HG03520 (cell line): ENCODE measurements around the gene COPE.

Source experiments
- ATAC-seq: cut with Tn5 transposase; IDR thresholded peaks from one replicate; pipeline ENCODE4 v1.9.1; 2021; ENCODE audit warnings: mild to moderate bottlenecking, moderate library complexity; ENCODE audit not compliant: unreplicated experiment

The COPE gene

DNA sequence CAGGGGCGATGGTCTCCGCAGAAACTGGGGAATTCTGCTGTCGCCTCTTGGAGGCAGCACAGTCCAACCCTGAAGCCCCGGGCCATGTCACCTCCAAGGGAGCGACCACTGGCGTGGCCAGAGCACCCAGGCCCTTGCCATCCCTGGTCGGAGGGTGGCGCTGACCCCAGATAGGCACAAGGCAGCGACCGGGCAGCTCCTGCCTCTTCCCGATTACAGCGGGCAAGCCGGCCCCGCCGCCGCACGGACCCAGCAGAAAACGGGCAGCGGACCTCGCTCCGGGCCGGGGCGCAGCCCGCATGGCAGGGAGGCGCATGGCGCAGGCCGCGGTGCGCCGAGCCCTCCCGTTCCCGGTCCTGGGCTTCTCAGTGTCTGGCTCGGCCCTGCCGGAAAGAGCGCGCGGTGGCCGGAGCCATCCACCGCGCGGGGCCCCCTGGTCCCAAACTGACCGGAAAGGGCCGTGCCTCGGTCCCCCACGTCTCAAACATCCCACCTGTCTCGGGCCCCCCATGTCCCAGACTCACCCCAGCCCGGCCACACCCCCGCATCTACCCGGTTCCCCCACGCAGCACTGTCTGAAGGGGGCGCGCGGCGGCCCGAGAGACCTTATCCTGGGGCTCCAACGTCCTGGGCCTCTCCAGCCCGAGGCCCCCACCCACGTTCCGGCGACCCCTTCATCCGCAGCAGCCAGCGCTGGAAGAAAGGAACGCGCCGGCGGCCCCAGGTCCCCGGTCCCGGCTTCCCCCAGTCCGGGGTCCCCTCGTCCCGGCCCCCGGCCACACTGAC lies 24.0 kb downstream of the COPE start:
- ATAC-seq: no peak

DNA sequence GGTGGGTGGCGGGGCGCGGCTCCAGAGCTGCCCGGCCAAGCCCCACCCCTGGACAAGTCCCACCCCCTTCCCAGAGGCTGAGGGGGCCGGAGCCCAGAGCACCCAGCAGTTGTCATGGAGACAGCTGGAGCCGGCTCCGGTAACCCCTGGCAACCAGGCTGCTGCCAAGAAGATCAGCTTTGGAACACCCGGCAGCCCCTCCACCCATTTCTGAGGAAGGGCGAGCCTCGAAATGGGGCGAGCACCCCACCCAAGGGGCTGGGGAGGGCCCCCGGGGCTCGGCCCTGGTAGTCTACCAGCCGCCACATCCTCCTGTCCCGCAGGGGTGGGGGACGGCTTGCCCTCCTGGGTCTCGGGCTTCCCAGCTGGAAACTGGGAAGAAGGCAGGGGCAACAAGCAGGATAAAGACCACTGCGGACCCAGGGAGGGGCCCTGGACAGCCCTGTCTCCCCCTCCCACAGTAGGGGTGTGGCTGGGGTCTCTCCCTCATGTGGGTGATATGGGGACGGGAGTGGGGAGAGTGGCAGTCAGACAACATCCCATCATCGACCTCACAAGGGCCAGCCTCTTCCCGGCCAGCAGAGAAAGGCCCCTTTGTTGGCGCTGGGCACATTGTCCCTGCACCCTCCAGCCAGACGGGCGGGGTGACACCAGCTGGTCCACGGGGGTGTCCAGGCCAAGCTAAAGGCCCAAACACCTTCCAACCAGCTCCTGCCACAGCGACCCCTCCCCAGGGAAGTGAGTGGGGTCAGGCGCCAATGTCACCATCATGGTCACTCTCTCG lies 24.7 kb downstream of the COPE start:
- ATAC-seq: no peak

DNA sequence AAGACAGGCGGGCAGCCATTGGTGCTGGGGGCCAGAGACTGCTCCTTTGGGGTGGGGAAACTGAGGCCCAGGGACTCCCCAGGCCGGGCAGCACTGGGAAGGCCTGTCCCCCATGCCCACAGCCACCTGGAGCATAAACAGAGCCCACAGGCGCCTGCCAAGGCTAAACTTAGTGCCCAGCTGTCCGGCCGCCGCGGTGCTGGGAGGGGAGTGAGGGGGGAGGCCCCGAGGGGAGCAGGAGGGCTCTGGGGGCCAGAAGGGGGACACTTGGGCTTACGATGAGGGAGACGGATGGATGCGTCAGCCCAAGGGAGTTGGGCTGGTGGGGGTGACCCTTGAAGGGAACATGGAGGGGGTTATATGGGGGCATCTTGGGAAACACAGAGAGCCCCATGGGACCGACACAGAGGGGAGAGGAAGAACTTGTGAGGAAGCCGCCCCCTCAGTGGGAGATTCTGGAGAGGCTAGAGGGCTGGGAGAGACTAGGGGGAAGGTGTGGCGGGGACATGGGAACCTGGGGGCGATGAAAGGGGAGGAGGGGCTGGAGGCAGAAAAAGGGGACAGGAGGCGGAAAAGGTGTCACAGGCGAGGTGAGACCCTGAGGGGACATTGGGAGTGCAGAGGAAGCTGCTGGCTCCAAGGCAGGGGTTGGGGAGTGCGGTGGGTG lies 25.5 kb downstream of the COPE start:
- ATAC-seq: no peak

DNA sequence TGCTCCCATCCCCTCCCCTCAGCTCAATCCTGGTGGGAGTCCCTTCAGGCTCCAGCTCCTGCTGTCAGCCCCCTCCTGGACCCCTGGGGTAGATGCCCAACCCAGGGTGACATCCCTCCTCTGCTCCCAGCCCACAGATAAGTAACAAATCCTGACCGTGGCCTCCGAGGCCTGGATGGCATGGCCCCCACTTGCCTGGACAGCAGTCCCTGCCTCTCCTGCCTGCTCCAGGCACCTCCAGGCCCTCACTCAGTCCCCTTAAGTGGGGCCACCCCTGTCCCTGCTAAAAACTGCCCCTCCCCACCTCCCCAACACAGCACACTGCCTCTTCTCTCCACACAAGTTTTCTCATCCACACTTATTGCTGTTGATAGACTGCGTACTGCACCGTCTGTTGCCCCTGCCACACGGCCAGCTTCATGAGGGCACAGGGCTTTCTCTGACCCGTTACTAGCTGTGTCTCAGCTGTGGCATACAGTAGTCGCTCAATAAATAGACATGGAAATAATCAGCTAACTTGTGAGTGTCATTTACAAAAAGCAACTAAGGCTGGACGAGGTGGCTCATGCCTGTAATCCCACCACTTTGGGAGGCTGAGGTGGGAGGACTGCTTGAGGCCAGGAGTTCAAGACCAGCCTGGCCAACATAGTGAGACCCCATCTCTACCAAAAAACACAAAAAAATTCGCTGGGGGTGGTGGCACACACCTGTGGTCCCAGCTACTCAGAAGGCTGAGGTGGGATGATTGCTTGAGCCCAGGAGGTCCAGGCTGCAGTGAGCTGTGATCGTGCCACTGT lies 29.0 kb downstream of the COPE start:
- ATAC-seq: no peak

DNA sequence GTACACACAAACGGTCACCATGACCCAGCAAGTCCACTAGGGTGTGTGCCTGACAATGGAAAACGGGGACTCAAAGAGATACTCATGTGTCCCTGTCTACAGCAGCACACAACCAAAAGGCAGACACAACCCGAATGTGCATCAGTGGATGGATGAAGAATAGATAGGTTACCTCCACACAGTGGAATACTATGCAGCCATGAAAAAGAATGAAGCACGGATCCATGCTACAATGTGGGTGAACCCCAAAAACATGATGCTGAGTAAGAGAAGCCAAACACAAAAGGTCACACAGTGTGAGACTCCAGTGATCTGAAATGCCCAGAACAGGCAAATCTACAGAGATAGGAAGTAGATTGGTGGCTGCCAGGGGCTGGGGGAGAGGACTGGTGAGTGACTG lies 32.2 kb downstream of the COPE start:
- no peak for ATAC-seq

DNA sequence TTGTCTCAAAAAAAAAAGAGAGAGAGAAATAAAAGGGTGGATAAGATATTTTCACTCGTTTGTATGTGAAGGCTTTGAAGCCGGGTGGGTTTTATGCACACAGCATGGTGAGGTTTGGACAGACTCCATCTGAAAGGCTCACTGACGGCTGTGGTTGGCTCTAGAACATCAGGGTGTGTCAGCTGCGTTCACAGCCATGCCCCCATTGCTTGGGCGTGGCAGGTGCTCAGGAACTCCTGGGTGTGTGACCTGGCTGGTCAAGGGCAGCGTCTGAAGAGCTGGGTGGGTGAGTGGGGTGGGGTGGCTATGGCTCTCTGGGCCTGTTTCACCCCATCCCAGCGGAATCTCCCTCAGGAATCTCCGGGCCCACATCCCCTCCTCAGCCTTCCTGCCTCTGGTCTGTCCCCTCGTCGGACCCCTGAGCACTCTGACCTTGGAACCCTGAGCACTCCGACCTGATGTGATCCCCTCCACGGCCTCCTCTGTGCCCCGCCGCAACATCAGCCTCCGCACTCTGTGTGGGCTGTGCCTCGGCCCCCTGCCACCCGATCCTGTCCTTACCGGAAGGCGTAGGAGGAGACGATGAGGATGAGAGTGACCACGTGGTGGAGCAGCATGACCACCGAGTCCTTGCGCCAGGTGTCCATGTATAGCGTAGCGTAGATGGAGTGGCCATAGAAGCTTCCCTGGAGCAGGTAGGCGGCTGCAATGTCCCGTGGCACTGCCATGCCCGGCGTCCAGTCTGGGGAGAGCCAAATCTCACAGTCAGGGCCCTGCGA lies 35.5 kb downstream of the COPE start:
- ATAC-seq: no peak

DNA sequence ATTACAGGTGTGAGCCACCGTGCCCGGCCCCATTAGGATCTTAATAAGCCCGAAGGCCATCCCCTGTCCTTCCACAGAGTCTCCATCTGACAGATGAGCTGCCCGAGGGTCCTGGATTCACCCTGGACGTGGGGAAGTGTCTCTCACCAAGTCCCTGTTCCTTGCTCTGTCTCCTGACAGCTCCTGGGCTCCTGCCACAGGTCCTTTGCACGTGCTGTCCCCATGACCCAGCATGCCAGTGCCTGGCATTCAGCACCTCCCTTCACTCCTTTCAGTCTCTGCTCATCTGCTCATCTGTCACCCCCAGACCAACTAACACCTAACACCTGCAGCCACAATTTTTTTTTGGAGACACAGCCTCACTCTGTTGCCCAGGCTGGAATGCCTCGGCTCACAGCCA lies 37.7 kb downstream of the COPE start:
- no peak for ATAC-seq

DNA sequence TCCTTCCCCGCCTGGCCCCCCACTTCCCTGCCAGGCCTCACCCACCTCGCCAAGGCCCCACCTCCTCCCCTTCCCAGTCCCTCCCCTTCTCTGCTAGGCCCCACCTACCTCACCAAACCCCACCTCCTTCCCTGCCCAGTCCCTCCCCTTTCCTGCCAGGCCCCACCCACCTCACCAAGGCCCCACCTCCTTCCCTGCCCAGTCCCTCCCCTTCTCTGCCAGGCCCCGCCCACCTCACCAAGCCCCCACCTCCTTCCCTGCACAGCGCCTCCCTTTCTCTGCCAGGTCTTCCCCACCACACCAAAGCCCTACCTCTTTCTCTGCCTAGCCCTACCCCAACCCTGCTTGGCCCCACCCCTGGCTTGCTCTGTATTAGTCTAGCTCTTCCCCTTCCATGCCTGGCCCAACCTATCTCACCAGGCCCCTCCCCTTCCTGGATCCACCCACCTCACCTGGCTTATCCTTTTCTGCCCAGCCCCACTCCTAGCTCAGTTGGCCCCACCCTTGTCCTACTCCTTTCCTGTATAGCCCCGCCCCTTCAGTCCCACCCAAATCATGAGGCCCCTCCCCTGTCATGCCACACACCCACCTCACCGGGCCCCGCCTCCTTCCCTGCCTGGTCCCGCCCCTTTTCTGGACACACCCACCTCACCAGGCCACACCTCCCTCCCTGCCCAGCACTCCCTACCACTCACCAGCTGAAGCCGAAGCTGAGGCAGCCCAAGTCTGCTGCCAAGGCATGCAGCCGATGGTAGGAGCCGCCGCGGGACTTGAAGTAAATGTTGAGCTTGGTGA lies 39.4 kb downstream of the COPE start:
- no peak for ATAC-seq

DNA sequence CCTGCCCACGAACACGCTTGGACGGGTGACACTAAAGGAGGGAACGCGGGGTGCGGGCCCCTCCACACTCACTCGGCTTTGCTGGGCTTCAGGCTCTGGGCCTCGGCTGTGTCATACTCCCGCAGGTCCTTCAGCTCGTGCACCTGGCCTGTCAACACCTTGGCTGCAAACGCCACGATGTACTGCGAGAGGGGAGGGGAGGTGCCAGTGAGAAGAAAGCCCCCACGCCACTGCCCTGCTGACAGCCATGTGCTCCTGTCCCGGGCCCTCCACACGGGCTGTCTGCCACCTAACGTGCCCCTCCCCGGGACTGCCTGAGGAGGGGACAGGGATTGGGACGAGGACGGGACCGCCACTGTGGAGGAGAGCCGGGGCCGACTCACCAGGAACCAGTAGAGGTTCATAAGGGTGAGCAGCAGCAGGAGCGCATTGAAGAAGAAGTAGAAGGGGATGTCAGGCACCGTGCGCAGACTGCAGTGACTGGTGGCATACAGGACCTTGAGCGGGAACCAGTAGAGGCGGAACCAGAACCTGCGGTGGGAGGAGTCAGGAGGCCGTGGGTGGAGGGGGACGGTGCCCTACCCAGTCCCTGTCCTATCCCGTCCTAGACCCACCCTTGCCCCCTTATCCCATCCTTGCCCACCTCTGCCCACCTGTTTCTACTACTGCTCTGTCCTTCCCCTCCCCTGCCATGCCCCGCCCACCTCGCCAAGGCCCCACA lies 40.2 kb downstream of the COPE start:
- no peak for ATAC-seq

DNA sequence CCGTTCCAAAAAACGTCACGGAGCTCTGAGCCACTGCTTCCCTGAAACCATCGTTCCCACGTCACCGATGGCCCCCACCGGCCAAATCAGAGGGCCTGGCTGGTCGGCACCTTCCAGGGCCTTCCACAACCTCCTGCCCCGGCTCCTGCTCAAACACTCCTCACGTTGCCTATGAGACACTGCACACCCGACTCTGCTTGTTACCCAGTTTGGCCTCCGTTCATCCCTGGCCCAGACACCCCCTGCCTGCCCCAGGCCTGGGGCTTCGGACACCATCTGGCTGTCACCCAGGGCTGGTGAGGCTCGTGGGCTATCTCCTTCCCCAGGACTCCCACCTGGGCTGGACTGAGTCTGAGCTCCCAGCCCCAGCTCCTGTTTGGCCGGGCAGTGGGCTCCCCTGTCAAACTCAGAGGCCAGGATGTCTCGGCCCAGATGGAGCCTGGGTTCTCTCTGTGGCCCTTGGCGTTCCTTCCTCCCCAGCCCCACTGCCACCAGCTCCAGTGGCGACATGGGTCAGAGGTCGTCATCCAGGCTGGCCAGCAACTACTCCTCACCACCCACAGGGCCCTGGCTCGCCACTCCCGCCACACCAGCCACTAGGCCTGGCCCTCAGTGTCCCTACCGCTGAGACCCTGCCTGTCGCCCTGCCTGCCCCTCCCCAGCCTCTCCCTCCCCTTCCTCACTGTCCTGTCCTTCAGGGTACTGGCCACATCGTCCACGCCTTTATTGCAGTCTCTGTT lies 41.0 kb downstream of the COPE start:
- ATAC-seq: no peak

DNA sequence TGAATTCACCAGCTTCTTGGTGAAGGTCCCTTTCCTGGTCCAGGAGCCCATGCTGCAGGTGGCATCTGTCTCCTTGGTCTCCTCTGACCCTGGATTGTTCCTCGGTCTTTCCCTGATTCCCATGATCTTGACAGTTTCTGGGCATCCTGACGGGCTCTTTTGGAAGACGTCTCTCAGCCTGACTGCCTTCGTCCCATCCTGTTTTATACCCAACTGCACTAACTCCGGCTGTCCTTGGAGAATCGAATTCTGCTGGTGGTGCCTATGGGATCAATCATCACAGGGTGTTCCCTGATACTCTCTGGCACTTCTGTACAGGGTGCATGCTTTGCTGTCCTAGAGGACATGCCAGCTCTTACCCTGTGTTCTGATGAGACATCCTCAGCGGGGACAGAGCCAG lies 42.3 kb downstream of the COPE start:
- ATAC-seq: no peak

DNA sequence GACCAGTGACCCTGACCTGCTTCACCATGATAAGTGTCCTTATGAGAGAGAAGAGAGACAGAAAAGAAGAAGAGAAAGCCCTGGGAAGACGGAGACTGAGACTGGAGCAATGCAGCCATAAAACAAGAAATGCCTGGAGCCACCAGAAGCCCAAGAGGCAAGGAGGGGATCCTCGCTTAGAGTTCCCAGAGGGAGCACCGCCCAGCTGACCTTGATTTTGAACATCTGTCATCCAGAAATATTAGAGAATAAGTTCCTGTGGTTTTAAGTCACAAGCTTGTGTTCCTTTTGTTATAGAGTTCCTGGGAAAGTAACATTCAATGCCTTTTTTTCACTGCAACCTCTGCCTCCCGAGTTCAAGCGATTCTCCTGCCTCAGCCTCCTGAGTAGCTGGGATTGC lies 43.5 kb downstream of the COPE start:
- no peak for ATAC-seq

DNA sequence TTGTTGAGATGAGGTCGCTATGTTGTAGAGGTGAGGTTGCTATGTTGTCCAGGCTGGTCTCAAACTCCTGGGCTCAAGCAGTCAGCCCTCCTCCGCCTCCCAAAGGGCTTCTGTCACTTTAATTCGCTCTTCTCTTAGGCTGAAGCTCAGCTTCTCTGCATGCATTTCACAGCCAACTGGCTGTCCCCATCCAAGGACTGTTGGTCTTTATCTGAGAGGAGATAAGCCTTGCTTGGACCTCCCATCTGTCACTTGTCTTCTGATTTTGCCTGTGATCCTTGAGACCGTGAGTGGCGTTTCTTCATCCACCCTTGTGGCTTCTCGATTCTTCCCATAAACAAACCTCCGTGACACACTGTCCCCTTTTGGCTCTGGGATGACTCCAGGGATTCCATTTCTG lies 47.6 kb downstream of the COPE start:
- ATAC-seq: no peak

DNA sequence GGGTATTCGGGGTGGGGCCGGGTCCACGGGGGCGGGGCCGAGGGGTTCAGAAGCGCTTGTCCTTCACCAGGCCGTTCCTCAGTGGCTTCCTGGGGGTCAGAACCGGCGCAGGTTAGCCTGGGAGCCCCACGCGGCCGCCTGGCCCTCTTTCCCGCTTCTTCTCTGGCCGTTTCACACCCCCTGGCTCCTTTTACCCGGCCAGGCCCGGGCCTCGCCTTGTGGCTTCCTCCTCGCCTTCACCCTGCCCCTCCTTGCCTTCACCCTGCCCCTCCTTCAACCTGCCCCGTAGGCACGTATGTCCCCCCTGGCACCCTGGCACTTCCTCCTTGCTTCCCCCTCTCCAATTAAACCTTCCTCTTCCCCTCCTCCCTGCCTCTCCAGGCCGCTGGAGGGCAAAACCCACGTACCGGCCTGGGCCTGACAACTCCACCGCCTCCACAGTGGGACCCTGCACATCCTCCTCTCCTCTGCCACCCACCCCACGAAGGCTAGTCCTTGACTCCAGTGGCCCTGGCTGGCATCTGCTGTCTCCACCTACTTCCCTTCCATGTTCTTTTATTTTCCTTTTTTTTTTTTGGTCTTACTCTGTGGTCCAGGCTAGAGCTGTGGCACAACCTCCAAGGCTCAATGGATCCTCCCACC lies 48.5 kb downstream of the COPE start:
- ATAC-seq: no peak

DNA sequence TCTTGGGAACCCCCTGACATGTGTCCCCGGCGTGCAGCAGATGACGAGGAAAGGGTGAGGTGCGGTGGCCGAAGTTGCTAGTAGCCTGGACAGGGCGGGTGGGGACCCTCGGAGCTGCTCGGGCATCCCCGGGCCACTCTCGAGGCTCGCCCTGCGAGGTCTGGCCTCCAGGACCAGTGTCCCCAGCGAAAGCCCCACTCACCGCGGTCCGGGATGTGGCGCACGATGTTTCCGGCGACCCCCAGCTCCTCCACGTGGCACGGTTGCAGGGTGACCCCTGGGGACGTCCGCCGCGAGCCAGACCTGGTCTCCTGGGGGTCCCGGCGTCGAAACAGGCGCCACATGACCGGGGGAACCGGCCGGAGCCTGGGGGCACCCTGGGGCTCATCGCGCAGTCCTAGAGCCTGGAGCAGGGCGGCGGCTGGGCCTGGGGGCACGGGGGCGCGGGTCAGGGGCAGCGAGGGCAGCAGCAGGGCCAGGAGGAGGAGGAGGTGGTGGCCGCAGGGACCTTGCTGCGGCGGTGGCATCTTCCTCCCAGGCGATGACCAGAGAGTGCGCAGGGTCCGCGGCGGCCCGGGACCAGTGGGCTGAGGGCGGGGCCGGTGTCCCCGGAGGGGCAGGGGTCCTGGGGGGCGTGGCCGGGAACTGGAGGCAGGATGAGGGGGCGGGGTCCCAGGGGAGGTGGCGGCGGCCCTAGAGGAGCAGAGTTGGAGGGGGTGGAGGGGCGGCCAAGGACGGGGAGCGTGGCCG lies 49.2 kb downstream of the COPE start:
- no peak for ATAC-seq

DNA sequence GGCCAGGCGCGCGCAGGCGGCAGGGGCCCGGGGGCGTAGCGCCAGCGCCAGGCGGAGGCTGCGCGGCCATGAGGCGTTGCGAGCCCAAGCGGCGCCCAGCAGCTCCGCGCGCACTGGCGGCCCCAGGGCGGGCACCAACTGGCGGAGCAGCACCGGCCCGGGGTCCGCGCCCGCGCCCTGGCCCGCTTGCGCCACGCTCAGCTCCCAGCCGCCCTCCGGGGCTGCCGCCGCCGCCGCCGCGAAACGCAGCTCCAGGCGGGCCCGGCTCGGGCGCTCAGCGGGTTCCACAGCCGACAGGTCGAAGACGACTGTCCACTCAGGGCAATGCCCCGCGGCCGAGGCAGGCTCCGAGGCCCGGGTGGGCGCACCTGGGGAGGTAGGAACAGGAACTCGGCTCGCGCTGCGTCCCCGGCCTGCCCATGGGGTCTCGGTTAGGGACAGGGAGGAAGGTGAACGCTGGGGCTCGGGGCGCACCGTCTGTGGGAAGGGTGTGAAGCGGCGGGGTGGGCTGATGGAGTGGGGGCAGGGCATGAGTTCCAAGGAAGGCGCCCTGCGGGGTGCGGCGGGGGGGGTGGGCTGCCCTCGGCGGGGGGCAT lies 50.1 kb downstream of the COPE start:
- ATAC-seq: no peak
